ENCODE results near the gene DCAKD.
A peak's percentile ranks its signal among the peaks of the same experiment; 100 is the strongest.
"Not testable (repeated sequence)": the region's sequence is repeated elsewhere in the genome, so short reads cannot be mapped to it uniquely, and the experiment has no call there.

The DCAKD gene

GRCh38 chr17:45061606-45062205 is 10.3 kb upstream of the DCAKD start:
- no peak for DNase-seq

GRCh38 chr17:45060797-45061605 is 9.6 kb upstream of the DCAKD start, which contains the start of gene NMT1:
Gene NMT1 (plus strand): TSS chr17:45061317. CDS start chr17:45061330, 13 bp downstream.
- DNase-seq: peak; percentile 92

- no peak for DNase-seq
These were observed 9.0 kb upstream of the DCAKD start for GRCh38 chr17:45060382-45060796.

- no peak for DNase-seq
These were observed 780 bp upstream of the DCAKD start for GRCh38 chr17:45052052-45052772.

- not testable (repeated sequence) for DNase-seq
These were observed 254 bp upstream of the DCAKD start for GRCh38 chr17:45051720-45052051.

- peak; percentile 49 for DNase-seq
These were observed 862 bp downstream of the DCAKD start for GRCh38 chr17:45050481-45051059.

- no peak for DNase-seq
These were observed 2.5 kb downstream of the DCAKD start for GRCh38 chr17:45048795-45049563.

GRCh38 chr17:45046537-45047125 is 4.8 kb downstream of the DCAKD start:
- no peak for DNase-seq

GRCh38 chr17:45043813-45044540 is 7.5 kb downstream of the DCAKD start:
- DNase-seq: no peak

- no peak for DNase-seq
These were observed 8.9 kb downstream of the DCAKD start for GRCh38 chr17:45042346-45043120.

- no peak for DNase-seq
These were observed 11.0 kb downstream of the DCAKD start for GRCh38 chr17:45040459-45040858.

GRCh38 chr17:45038728-45039634 is 12.5 kb downstream of the DCAKD start:
- no peak for DNase-seq

GRCh38 chr17:45036691-45037090 is 14.7 kb downstream of the DCAKD start:
- DNase-seq: no peak

GRCh38 chr17:45035848-45036247 is 15.6 kb downstream of the DCAKD start:
- DNase-seq: no peak

- no peak for DNase-seq
These were observed 16.8 kb downstream of the DCAKD start for GRCh38 chr17:45034599-45034998.

- no peak for DNase-seq
These were observed 19.3 kb downstream of the DCAKD start for GRCh38 chr17:45032174-45032541.

GRCh38 chr17:45031231-45032173 is 19.9 kb downstream of the DCAKD start:
- no peak for DNase-seq

GRCh38 chr17:45030733-45031132 is 20.7 kb downstream of the DCAKD start:
- DNase-seq: no peak
